Left kidney (tissue), 2 donors: ENCODE measurements around the gene NDRG4. TPM values are rescaled to one million over a fixed set of nuclear protein-coding genes. Genes with fewer than 3 reads are reported as not detected.

Source experiments
- DNase-seq: peaks from one replicate; pipeline ENCODE4 v3.0.0-alpha.2; 2013
- polyA plus RNA-seq: library from polyadenylated mRNA; unstranded; fragments of 120-200 nt; gene quantifications from one replicate; pipeline ENCODE4 v1.2.1, GENCODE V29; 2013; ENCODE audit not compliant: insufficient read length

The NDRG4 gene
- polyA plus RNA-seq, 1 donor, result 8.2 TPM

GRCh38 chr16:58493756-58494431, 6.0 kb upstream of the NDRG4 start:
- no peak for DNase-seq

- peak; percentile 94 for DNase-seq
Observed at GRCh38 chr16:58494981-58495520, 4.9 kb upstream of the NDRG4 start.

GRCh38 chr16:58495521-58496331, 4.2 kb upstream of the NDRG4 start:
- no peak for DNase-seq

GRCh38 chr16:58497468-58497867, 2.5 kb upstream of the NDRG4 start:
- no peak for DNase-seq

- no peak for DNase-seq
Observed at GRCh38 chr16:58497935-58498334, 2.0 kb upstream of the NDRG4 start.

- DNase-seq, result no peak
Observed at GRCh38 chr16:58498341-58499091, 1.4 kb upstream of the NDRG4 start.

DNA sequence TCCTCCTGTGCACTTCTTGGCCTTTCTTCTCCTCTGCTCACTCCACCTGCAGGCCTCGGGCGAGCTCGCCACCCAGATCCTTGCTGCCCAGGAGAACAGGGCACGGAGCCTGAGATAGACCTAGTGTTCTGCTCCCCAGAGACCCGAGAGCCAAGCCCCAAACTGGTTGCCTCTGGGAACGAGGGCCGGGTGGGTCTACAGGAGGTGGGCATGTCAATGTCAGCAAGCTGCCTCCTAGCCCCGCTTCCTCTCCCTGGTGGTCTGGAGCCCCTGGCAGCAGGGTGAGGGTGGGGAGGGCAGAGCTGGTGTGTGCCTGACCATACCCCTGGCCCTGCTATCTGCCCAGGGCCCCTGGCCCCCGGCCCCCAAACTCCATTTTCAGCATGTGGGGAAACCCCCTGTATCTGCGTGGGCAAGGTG, 841 bp upstream of the NDRG4 start:
- DNase-seq, result no peak

GRCh38 chr16:58500430-58501241, 693 bp downstream of the NDRG4 start:
- no peak for DNase-seq

GRCh38 chr16:58501242-58502131, 1.5 kb downstream of the NDRG4 start:
- peak; percentile 72 for DNase-seq

GRCh38 chr16:58502217-58502921, 2.4 kb downstream of the NDRG4 start:
- DNase-seq, result no peak

- no peak for DNase-seq
Observed at GRCh38 chr16:58503166-58503862, 3.4 kb downstream of the NDRG4 start.

DNA sequence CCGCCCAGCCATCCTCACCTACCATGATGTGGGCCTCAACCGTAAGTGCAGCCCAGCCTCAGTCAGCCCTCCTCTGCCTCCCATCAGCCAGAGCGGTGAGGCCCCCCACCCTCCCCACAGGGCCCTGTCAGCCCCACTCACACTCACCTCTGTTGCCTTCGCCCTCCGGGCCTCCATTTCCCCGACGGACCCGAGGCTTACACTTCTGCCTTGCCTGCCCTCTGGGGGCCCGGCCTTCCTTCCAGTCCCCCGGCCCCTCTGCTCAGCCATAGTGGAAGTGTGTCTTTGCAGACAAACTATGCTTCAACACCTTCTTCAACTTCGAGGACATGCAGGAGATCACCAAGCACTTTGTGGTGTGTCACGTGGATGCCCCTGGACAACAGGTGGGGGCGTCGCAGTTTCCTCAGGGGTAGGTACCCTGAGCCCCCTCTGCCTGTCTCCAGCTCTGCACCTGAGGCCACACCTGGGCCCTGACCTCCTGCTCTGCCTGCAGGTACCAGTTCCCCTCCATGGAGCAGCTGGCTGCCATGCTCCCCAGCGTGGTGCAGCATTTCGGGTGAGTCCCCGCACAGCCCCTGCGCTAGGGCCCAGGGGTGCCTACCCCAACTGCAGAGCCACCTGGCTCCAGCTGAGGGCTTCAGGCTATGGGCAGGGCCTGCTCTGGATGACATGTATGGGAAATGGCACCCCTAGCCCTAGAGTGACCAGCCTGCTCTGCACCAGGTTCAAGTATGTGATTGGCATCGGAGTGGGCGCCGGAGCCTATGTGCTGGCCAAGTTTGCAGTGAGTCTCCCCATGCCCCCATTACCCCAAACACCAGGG, 4.1 kb downstream of the NDRG4 start:
- no peak for DNase-seq

DNA sequence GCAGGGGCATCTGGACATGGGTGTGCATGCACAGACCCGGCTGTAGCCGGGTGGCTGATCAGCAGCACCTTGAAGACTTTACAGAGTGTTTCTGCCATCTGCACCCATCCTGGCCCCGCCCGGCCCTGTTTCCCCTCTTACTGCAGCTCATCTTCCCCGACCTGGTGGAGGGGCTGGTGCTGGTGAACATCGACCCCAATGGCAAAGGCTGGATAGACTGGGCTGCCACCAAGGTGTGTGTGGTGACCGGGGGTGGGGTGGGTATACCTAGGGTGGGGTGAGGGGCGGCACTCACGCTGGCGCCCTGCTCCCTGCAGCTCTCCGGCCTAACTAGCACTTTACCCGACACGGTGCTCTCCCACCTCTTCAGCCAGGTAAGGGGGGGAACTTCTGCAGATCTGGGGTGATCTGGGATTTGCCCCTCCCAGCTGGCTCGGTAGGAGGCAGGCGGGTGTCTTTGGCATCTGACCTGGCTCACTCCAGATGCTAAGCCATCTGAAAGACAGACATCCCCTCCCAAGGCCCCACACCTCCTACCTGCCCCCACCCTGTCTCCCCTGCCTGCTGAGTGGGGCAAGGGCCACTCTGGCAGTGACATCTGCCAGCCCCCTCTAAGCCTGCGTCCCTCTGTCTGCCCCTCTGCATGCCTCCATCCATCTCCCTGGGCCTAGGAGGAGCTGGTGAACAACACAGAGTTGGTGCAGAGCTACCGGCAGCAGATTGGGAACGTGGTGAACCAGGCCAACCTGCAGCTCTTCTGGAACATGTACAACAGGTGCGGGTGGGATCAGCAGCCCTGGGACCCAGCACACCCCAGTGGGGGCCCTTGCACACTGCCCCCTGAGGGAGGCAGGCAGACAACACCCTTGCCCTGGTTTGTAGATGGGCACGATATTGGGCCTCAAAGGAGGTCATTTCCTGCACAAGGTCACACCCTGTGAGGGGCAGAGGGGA, 6.6 kb downstream of the NDRG4 start:
- no peak for DNase-seq

DNA sequence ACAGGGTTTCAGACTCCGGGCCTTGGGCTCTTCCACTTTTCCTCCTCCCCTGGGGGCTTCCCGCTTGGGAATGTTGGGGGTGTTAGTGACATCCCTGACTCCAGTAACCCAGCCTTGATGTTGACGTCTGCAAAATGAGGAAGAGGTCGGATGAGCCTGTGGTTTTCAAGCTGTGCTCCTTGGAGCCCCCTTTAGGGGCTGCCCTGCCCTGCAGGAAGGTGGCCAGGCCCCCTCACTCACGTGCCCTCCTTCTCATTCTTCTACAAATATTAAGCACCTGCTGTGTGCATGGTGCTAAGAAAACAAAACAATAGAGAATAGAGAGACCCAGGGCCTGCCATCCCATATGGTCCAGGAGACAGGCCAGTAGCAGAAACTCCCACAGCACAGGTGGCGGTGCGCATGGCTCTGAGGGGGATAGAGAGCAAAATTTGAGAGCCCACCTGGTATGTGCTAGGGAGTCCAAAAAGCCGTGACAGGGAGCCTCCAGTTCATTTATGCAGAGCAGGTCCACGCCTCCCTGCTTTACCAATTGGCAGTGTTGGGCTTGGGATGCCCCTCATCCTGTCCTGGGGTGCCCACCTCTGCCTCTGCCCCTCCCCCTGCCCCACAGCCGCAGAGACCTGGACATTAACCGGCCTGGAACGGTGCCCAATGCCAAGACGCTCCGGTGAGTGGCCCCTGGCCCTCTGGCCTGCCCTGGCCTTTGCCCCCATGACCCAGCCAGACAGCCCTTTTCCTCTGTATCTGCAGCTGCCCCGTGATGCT, 7.4 kb downstream of the NDRG4 start:
- no peak for DNase-seq

DNA sequence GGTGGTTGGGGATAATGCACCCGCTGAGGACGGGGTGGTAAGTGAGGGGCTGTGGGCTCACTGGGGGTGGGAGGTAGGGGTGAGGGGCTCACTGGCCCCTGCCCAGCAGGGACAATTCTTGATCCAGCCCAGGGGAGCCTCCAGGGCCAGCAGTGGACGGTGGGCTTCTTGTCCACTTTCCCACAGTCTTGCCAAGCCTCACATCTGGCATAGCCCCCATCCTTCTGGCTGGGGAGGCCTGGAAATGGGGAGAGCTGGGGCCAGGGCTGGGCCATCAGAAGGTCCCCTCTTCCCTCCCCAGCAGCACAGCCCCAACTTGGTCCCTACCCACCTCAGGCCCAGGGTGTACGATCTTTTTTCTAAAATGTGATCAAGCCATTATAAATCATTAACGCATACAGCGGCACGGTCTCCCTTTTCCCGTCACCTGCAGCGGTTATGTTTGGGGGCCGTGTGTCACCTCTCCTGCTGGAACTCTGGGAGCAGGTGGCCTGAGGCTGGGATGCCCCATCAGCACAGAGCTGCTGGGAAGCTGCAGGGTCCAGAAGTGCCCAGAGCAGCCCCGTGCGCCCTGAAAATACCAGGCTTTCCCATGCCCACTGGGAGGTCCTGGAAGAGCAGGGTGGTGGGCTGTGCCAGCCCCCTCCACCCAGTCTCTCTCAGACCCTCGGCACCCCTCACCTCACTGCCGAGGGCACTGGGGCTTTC, 8.2 kb downstream of the NDRG4 start:
- DNase-seq, result no peak
